DMS153 treated with DMSO at 0.1 percent for 48 hours (cell line): Measurements from ENCODE around the gene AKAP13.
"Not testable (repeated sequence)": the region's sequence is repeated elsewhere in the genome, so short reads cannot be mapped to it uniquely, and the experiment has no call there.

Experiments
- DNase-seq: peaks from one replicate; lab custom pipeline; 2025; ENCODE audit not compliant: unreplicated experiment; lab: John Stamatoyannopoulos, UW

Gene AKAP13

DNA sequence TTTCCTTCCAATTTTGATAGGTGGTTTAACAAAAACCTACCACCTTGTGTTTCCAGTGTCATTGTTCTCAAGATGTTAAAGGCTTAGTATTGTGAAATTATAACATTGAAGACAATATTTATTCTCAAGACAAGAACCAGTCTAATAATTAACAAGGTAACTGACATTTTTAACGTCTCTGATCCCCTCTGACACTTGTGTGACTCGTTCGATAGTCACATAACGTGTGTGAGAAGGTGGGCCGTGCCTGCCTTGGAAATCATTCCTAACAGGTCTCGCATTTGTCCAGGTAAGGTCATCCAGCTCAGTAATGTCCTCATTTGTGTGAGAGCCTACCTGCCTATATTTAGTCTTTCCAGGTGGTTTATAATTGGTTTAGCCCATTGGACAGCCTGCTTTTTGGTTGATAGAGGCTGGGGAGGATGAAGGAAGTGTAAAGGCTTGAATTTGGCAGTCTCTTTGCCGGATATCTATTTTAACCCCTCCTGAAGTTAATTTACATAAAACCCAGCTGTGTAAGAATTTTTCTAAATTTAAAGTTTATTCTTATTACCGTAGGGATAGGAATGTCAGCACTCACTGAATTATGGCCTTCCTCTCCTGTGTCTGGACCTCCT lies 94.4 kb downstream of the AKAP13 start:
- no peak for DNase-seq

DNA sequence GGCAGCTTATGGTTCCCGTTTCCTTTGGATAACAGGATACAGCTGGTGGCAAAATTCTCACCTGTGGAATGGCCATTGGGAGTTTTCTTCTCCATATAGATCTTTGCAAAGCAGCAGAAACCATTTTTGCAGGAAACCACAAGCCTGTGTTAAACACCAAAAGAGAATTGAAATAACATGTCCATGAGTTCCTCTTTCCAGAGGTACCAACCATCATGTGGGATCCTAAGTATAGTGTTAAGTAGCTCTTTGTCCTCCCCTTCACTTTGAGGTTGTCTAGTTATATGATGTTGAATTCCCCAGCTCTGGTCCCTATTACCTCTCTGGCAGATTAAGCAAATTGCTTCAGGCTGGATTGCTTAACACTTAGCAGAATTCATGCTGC lies 94.9 kb downstream of the AKAP13 start:
- no peak for DNase-seq

DNA sequence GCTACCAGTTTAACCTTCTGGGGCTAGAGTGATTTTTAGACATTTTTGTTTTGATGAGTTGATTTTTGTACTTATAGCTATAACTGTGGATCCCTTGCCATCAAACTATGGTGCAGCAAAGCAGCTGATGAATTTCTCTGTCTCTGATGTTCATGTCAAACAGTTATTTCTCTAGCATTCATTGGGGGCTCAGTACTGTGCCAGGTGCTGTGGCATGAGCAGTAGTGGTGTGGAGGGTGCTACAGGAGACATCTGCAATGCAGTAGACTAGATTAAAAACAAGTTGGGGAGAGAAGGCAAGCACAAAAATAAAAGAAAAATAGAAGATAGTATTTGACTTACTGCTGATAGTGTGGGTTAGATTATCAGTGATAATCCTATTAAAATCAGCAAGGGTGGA lies 95.3 kb downstream of the AKAP13 start:
- DNase-seq, result no peak

DNA sequence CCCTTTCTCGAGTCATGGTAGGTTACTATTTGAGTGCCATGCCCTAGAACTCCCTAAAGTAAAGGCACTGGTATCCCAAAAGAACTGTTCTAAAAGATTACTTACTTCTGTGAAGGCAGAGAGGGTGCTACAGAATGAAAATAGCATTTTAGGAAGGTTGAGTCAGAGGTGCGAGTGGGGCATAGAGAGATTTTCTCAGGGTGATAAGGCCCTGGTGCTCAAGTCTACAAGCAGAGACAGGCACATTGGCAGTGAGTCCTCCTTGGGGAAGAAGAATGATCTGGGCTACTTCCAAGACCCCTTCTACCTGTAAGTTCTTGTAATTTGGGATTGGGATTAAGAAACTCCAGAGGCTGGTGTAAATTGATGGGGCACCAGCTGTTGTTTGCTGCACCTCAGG lies 96.7 kb downstream of the AKAP13 start:
- DNase-seq, result no peak

GRCh38 chr15:85477730-85478129 lies 97.3 kb downstream of the AKAP13 start:
- no peak for DNase-seq

GRCh38 chr15:85479071-85479647 lies 98.8 kb downstream of the AKAP13 start:
- DNase-seq, result no peak

- no peak for DNase-seq
These were observed 100.5 kb downstream of the AKAP13 start for GRCh38 chr15:85480923-85481322.

- not testable (repeated sequence) for DNase-seq
These were observed 101.1 kb downstream of the AKAP13 start for GRCh38 chr15:85481543-85481942.

GRCh38 chr15:85482894-85483293 lies 102.5 kb downstream of the AKAP13 start:
- DNase-seq, result no peak

DNA sequence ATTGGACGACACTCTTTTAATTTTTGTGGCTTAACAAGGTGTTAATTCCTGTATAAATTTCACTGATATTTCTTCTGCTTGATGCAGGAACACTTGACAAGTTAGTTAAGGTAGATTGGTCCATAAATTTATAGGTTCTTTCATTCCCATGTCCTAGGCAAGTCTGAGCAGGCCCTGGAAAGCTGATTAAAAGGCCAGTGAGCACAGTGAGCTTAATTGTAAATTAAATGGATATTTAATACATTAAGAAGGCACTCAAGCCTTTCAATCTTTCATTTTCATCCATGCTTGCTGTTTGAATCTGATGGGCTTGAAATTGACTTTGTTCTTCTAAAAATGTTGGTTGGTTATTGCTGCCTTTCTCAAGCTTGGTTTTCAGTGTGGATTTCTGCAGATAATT lies 103.6 kb downstream of the AKAP13 start:
- not testable (repeated sequence) for DNase-seq

GRCh38 chr15:85484923-85485322 lies 104.5 kb downstream of the AKAP13 start:
- not testable (repeated sequence) for DNase-seq

GRCh38 chr15:85485956-85486567 lies 105.7 kb downstream of the AKAP13 start:
- DNase-seq, result peak; percentile 43

DNA sequence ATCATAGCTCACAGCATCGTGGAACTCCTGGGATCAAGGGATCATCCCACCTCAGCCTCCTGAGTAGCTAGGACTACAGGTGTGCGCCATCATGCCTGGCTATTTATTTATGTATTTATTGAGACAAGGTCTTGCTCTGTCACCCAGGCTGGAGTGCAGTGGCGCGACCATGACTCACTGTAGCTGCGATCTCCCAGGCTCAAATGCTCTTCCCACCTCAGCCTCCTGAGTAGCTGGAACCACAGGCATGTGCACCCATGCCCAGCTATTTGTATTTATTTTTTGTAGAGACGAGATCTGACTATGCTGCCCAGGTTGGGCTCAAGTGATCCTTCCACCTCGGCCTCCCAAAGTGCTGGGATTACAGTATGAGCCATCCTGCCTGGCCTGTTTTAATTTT lies 107.4 kb downstream of the AKAP13 start:
- DNase-seq, result not testable (repeated sequence)

- DNase-seq, result no peak
These were observed 108.6 kb downstream of the AKAP13 start for GRCh38 chr15:85488997-85489396.

GRCh38 chr15:85489773-85490493 lies 109.5 kb downstream of the AKAP13 start:
- DNase-seq, result no peak

- no peak for DNase-seq
These were observed 110.5 kb downstream of the AKAP13 start for GRCh38 chr15:85490856-85491255.

GRCh38 chr15:85491691-85492090 lies 111.3 kb downstream of the AKAP13 start:
- no peak for DNase-seq

DNA sequence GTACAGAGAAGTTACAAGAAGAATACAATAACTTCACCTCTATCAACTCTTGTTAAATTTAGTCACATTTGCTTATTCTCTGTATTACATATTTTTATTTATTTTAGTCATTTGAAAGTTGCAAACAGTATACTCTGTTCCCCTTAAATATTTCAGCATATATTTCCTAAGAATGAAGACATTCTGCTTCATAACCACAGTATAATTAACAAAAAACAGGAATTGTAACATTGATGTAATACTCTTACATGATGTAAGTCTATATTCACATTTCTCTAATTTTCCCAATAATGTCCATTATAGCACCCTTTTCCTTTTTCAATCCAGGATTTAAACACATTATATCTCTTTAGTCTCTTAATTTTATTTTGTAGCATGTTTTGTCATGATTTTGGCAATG lies 112.0 kb downstream of the AKAP13 start:
- DNase-seq, result no peak

DNA sequence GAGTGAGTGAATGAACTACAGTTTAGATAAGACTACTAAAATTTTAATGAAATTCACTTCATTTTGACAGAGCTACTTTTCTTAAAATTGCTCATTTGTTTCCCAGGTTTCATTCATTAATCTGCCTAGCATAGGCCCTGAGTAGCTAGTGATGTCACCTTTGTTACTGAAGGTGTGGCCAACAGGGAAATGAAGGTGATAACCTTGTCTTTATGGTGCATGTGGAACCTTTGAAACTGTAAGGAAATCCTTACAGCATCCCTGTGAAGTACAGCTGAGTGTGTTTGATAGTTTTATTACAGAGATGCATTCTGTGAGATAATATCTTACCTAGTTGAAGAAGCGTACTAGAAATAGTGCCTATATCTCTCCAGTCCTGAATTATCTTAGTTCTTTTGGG lies 112.9 kb downstream of the AKAP13 start:
- no peak for DNase-seq

DNA sequence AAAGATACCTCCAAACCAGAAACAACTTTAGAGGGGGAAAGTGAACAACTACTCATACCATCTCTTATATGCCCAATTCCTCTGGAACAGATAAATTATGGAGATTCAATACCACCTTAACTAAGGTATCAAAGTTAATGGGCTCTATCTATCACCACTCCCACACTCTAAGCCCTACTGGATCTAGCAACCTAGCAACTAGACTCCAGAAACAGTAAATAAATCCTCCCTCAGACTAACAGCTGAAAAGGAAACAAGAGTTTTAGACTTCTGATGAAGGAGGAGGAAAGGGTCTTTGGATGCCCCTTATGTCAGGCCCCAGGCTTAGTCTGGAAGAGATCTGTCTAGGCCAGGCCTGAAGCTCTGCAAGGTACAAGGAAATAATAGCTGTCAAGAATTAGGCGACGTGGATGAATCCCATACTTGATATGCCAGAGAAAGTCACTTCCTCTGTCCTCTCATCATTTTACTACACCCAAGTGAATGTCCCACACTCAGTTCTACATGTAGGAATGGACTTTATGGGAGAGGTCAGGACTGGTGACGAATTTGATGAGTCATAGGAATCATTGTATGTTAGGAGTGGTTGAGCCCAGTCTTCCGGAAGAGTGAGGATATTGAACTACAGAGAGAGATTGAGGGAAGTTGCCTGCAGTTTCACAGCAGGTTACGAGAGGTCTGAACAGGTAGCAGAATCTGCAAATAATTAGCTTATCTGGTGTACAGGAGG lies 113.8 kb downstream of the AKAP13 start:
- no peak for DNase-seq

DNA sequence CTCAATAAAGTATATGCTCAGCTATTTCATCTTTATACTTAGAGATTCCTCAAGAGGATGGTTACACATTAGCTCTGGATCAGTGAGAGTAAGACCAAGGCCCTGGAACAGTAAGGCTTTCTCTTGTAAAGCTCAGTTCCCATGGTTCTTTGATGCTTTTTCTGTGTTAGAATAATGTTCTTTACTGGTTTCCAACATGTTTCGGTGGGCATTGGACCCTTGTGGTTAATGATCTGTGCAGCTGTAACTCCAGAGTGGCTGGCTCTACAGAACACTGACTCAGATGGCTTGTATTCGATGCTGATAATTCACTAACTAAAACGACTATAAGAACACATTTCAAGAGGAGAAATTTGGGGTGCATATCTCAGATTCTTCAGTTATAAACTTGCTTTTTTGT lies 114.7 kb downstream of the AKAP13 start:
- DNase-seq, result no peak
